NCI-H1048 (cell line): ENCODE data around the gene SLC26A11.
"Not testable (repeated sequence)": the region's sequence is repeated elsewhere in the genome, so short reads cannot be mapped to it uniquely, and the experiment has no call there.

ENCODE experiments used
- DNase-seq: peaks from one replicate; lab custom pipeline; 2025; lab: John Stamatoyannopoulos, UW

The SLC26A11 gene

GRCh38 chr17:80244871-80245509 is 24.8 kb downstream of the SLC26A11 start:
- no peak for DNase-seq

- DNase-seq: no peak
Measured at GRCh38 chr17:80245566-80246265, 25.5 kb downstream of the SLC26A11 start.

- no peak for DNase-seq
Measured at GRCh38 chr17:80246266-80246681, 26.0 kb downstream of the SLC26A11 start.

- no peak for DNase-seq
Measured at GRCh38 chr17:80246726-80247125, 26.5 kb downstream of the SLC26A11 start.

GRCh38 chr17:80247561-80247960 is 27.3 kb downstream of the SLC26A11 start:
- no peak for DNase-seq

- DNase-seq: no peak
Measured at GRCh38 chr17:80248001-80248893, 28.0 kb downstream of the SLC26A11 start.

GRCh38 chr17:80248894-80249710 is 28.9 kb downstream of the SLC26A11 start:
- no peak for DNase-seq

- DNase-seq: no peak
Measured at GRCh38 chr17:80251966-80252365, 31.7 kb downstream of the SLC26A11 start.

GRCh38 chr17:80252871-80253270 is 32.6 kb downstream of the SLC26A11 start:
- no peak for DNase-seq

GRCh38 chr17:80253631-80254395 is 33.6 kb downstream of the SLC26A11 start:
- DNase-seq: no peak

- no peak for DNase-seq
Measured at GRCh38 chr17:80254396-80255251, 34.4 kb downstream of the SLC26A11 start.

GRCh38 chr17:80256034-80256350 is 35.8 kb downstream of the SLC26A11 start:
- DNase-seq: no peak

- DNase-seq: no peak
Measured at GRCh38 chr17:80257716-80258213, 37.5 kb downstream of the SLC26A11 start.

- not testable (repeated sequence) for DNase-seq
Measured at GRCh38 chr17:80258296-80258695, 38.1 kb downstream of the SLC26A11 start.

GRCh38 chr17:80259457-80260068 is 39.3 kb downstream of the SLC26A11 start:
- DNase-seq: no peak

- no peak for DNase-seq
Measured at GRCh38 chr17:80260069-80260535, 39.9 kb downstream of the SLC26A11 start.

- DNase-seq: no peak
Measured at GRCh38 chr17:80260791-80261158, 40.5 kb downstream of the SLC26A11 start, which contains the start of gene RNF213. TSS of gene RNF213 (plus strand) at chr17:80260852. CDS start at chr17:80263682, 2,830 bp downstream.

- DNase-seq: no peak
Measured at GRCh38 chr17:80261159-80261894, 41.1 kb downstream of the SLC26A11 start.

- DNase-seq: no peak
Measured at GRCh38 chr17:80261895-80262279, 41.7 kb downstream of the SLC26A11 start.
